ENCODE data around the gene MED13. TPM values are rescaled to one million over a fixed set of nuclear protein-coding genes. Genes with fewer than 3 reads are reported as not detected.
A peak's percentile ranks its signal among the peaks of the same experiment; 100 is the strongest.

MED13 gene
- total RNA-seq, 4 donors from 2014 or later = 79.8 to 88.4 (median 87.4) TPM

- ATAC-seq (ENCODE audit: low FRiP score) (no peak), DNase-seq (ENCODE audit: low spot score) (no peak)
- TF ChIP-seq CTCF (IDR thresholded peaks at IDR 0.05) = no peak
Observed at GRCh38 chr17:62045109-62045508, 20.0 kb downstream of the MED13 start.

- no peak for TF ChIP-seq CTCF (IDR thresholded peaks at IDR 0.05)
- DNase-seq (ENCODE audit: low spot score) = no peak
- ATAC-seq (ENCODE audit: low FRiP score) = no peak
Observed at GRCh38 chr17:62043602-62044001, 21.5 kb downstream of the MED13 start.

- ATAC-seq (ENCODE audit: low FRiP score) (no peak), DNase-seq (ENCODE audit: low spot score) (no peak)
- no peak for TF ChIP-seq CTCF (IDR thresholded peaks at IDR 0.05)
Observed at GRCh38 chr17:62043140-62043539, 21.9 kb downstream of the MED13 start.

GRCh38 chr17:62038248-62038647 lies 26.8 kb downstream of the MED13 start:
- TF ChIP-seq CTCF (IDR thresholded peaks at IDR 0.05) = no peak
- no peak for ATAC-seq (ENCODE audit: low FRiP score)

GRCh38 chr17:62033317-62033716 lies 31.8 kb downstream of the MED13 start:
- ATAC-seq (ENCODE audit: low FRiP score) (no peak), DNase-seq (ENCODE audit: low spot score) (no peak)
- TF ChIP-seq CTCF (IDR thresholded peaks at IDR 0.05) = no peak

More at GRCh38 chr17:62038248-62038647, 26.8 kb downstream of the MED13 start:
- no peak for DNase-seq (ENCODE audit: low spot score)

- no peak for TF ChIP-seq CTCF (IDR thresholded peaks at IDR 0.05)
- ATAC-seq (ENCODE audit: low FRiP score) (no peak), DNase-seq (ENCODE audit: low spot score) (no peak)
Observed at GRCh38 chr17:62032480-62032879, 32.6 kb downstream of the MED13 start.

GRCh38 chr17:62030264-62030663 lies 34.8 kb downstream of the MED13 start:
- no peak for DNase-seq (ENCODE audit: low spot score)
- peak; percentile 37 for ATAC-seq (ENCODE audit: low FRiP score)
- TF ChIP-seq CTCF (IDR thresholded peaks at IDR 0.05) = no peak
